ENCODE results near the gene PSMG4. TPM values are rescaled to one million over a fixed set of nuclear protein-coding genes. Genes with fewer than 3 reads are reported as not detected.
A peak's percentile ranks its signal among the peaks of the same experiment; 100 is the strongest.

PSMG4 gene
- total RNA-seq (10 to 100 TPM; 12.0 to 24.3 TPM), polyA plus RNA-seq (10 to 100 TPM; 27.7 to 38.2 TPM)
- long read RNA-seq, donor 1, partial matches to known transcripts: 0 of 9 reads
- long read RNA-seq, donor 1, other reads (novel, unspliced or antisense): 9 of 9 reads
- long read RNA-seq, donor 2, partial matches to known transcripts: 0 of 7 reads
- long read RNA-seq, donor 2, other reads (novel, unspliced or antisense): 5 of 7 reads

GRCh38 chr6:3258720-3259490 is at the start of gene PSMG4:
PSMG4 (plus strand) TSS chr6:3258947; CDS start chr6:3259023, 76 bp downstream.
- 0 to 1% methylated on average over 49 to 80 of the region's 80 CpGs for WGBS, 2 donors
- no peaks in the 10 kb centered on the region for H3K4me1 ChIP-seq (ENCODE audit: control insufficient read depth in 1 of 2, insufficient read depth in 2 of 2, low read length in 2 of 2)
- no peaks in the 10 kb centered on the region for H3K9me3 ChIP-seq (ENCODE audit: control insufficient read depth, low read length)
- H3K27ac ChIP-seq (ENCODE audit: low read depth in 1 of 2, low read length in 2 of 2): peak within 1 kb of the TSS in 1 of 2 donors; percentile 8
- intact Hi-C loops (cut with DNase I): no loop called here
- H3K27me3 ChIP-seq (ENCODE audit: control insufficient read depth in 1 of 2, insufficient read depth in 2 of 2, low read length in 1 of 2): no peaks in the 10 kb centered on the region
- ATAC-seq (ENCODE audit: low FRiP score) (peak; percentile 98), DNase-seq (peak; percentile 96 to 100)
- peak within 1 kb of the TSS; percentile 65 to 95 for H3K4me3 ChIP-seq (ENCODE audit: low read length in 2 of 2)
- H3K36me3 ChIP-seq (ENCODE audit: control insufficient read depth in 1 of 2, insufficient read depth in 2 of 2, low read length in 1 of 2): no peaks in the 10 kb centered on the region

- peaks cover 0 to 2% of the 10 kb centered on the region in 2 donors for H3K4me1 ChIP-seq (ENCODE audit: control insufficient read depth in 1 of 2, insufficient read depth in 2 of 2, low read length in 2 of 2)
- 36 to 45% methylated on average over 17 of the region's 17 CpGs for WGBS, 2 donors
- no peaks in the 10 kb centered on the region for H3K36me3 ChIP-seq (ENCODE audit: control insufficient read depth in 1 of 2, insufficient read depth in 2 of 2, low read length in 1 of 2)
- DNase-seq: peak in 1 of 2 donors; percentile 76
- H3K9me3 ChIP-seq (ENCODE audit: control insufficient read depth, low read length): peaks cover 2% of the 10 kb centered on the region
- H3K27me3 ChIP-seq (ENCODE audit: control insufficient read depth in 1 of 2, insufficient read depth in 2 of 2, low read length in 1 of 2): no peaks in the 10 kb centered on the region
- H3K4me3 ChIP-seq (ENCODE audit: low read length in 2 of 2): no peak overlapping the region
- intact Hi-C loops (cut with DNase I): loop anchor here (2.0 to 5.0 kb wide), 3 partner anchors 42 to 53 kb away; partner anchors contain the start of gene TUBB2A (in 1 of the 2)
- peak; percentile 66 for ATAC-seq (ENCODE audit: low FRiP score)
- no peak overlapping the region for H3K27ac ChIP-seq (ENCODE audit: low read depth in 1 of 2, low read length in 2 of 2)
Observed at GRCh38 chr6:3209114-3210023, 49.4 kb upstream of the PSMG4 start.

GRCh38 chr6:3210024-3210610 is 48.6 kb upstream of the PSMG4 start:
- no peak for DNase-seq
- Histone ChIP-seq H3K27me3 (ENCODE audit: control insufficient read depth in 1 of 2, insufficient read depth in 2 of 2, low read length in 1 of 2) (no peaks in the 10 kb centered on the region), H3K9me3 (ENCODE audit: control insufficient read depth, low read length) (no peaks in the 10 kb centered on the region), H3K4me1 (ENCODE audit: control insufficient read depth in 1 of 2, insufficient read depth in 2 of 2, low read length in 2 of 2) (peaks cover 0 to 2% of the 10 kb centered on the region in 2 donors), H3K27ac (ENCODE audit: low read depth in 1 of 2, low read length in 2 of 2) (no peak overlapping the region), H3K4me3 (ENCODE audit: low read length in 2 of 2) (no peak overlapping the region), H3K36me3 (ENCODE audit: control insufficient read depth in 1 of 2, insufficient read depth in 2 of 2, low read length in 1 of 2) (no peaks in the 10 kb centered on the region)
- intact Hi-C loops (cut with DNase I): no loop called here
- WGBS, 2 donors: 72 to 82% methylated on average over 9 of the region's 9 CpGs
- no peak for ATAC-seq (ENCODE audit: low FRiP score)

GRCh38 chr6:3211681-3212080 is 47.1 kb upstream of the PSMG4 start:
- Histone ChIP-seq H3K27me3 (ENCODE audit: control insufficient read depth in 1 of 2, insufficient read depth in 2 of 2, low read length in 1 of 2) (no peaks in the 10 kb centered on the region), H3K36me3 (ENCODE audit: control insufficient read depth in 1 of 2, insufficient read depth in 2 of 2, low read length in 1 of 2) (no peaks in the 10 kb centered on the region), H3K4me1 (ENCODE audit: control insufficient read depth in 1 of 2, insufficient read depth in 2 of 2, low read length in 2 of 2) (peaks cover 0 to 2% of the 10 kb centered on the region in 2 donors), H3K9me3 (ENCODE audit: control insufficient read depth, low read length) (no peaks in the 10 kb centered on the region), H3K27ac (ENCODE audit: low read depth in 1 of 2, low read length in 2 of 2) (peak overlapping the region; percentile 16 to 45), H3K4me3 (ENCODE audit: low read length in 2 of 2) (no peak overlapping the region)
- intact Hi-C loops (cut with DNase I): no loop called here
- DNase-seq (peak; percentile 76 to 86), ATAC-seq (ENCODE audit: low FRiP score) (peak; percentile 52)
- 4 to 5% methylated on average over 5 of the region's 5 CpGs for WGBS, 2 donors

GRCh38 chr6:3212261-3212660 is 46.5 kb upstream of the PSMG4 start:
- Histone ChIP-seq H3K9me3 (ENCODE audit: control insufficient read depth, low read length) (no peaks in the 10 kb centered on the region), H3K27ac (ENCODE audit: low read depth in 1 of 2, low read length in 2 of 2) (peak overlapping the region in 1 of 2 donors; percentile 43), H3K4me3 (ENCODE audit: low read length in 2 of 2) (no peak overlapping the region), H3K36me3 (ENCODE audit: control insufficient read depth in 1 of 2, insufficient read depth in 2 of 2, low read length in 1 of 2) (no peaks in the 10 kb centered on the region), H3K4me1 (ENCODE audit: control insufficient read depth in 1 of 2, insufficient read depth in 2 of 2, low read length in 2 of 2) (peaks cover 0 to 2% of the 10 kb centered on the region in 2 donors), H3K27me3 (ENCODE audit: control insufficient read depth in 1 of 2, insufficient read depth in 2 of 2, low read length in 1 of 2) (no peaks in the 10 kb centered on the region)
- DNase-seq: no peak
- WGBS, 2 donors: 87 to 91% methylated on average over 6 of the region's 6 CpGs
- no peak for ATAC-seq (ENCODE audit: low FRiP score)
- intact Hi-C loops (cut with DNase I): no loop called here

- ATAC-seq (ENCODE audit: low FRiP score) (no peak), DNase-seq (no peak)
- Histone ChIP-seq H3K27ac (ENCODE audit: low read depth in 1 of 2, low read length in 2 of 2) (no peak overlapping the region), H3K9me3 (ENCODE audit: control insufficient read depth, low read length) (no peaks in the 10 kb centered on the region), H3K4me1 (ENCODE audit: control insufficient read depth in 1 of 2, insufficient read depth in 2 of 2, low read length in 2 of 2) (peaks cover 0 to 2% of the 10 kb centered on the region in 2 donors), H3K27me3 (ENCODE audit: control insufficient read depth in 1 of 2, insufficient read depth in 2 of 2, low read length in 1 of 2) (no peaks in the 10 kb centered on the region), H3K36me3 (ENCODE audit: control insufficient read depth in 1 of 2, insufficient read depth in 2 of 2, low read length in 1 of 2) (no peaks in the 10 kb centered on the region), H3K4me3 (ENCODE audit: low read length in 2 of 2) (no peak overlapping the region)
- WGBS, 2 donors: 93 to 95% methylated on average over 2 of the region's 2 CpGs
- intact Hi-C loops (cut with DNase I): no loop called here
Observed at GRCh38 chr6:3213334-3213695, 45.4 kb upstream of the PSMG4 start.

GRCh38 chr6:3214898-3215297 is 43.8 kb upstream of the PSMG4 start:
- 2 to 5% methylated on average over 3 of the region's 3 CpGs for WGBS, 2 donors
- intact Hi-C loops (cut with DNase I): no loop called here

GRCh38 chr6:3217286-3217685 is 41.5 kb upstream of the PSMG4 start:
- Histone ChIP-seq H3K27me3 (ENCODE audit: control insufficient read depth in 1 of 2, insufficient read depth in 2 of 2, low read length in 1 of 2) (no peaks in the 10 kb centered on the region), H3K27ac (ENCODE audit: low read depth in 1 of 2, low read length in 2 of 2) (no peak overlapping the region), H3K36me3 (ENCODE audit: control insufficient read depth in 1 of 2, insufficient read depth in 2 of 2, low read length in 1 of 2) (no peaks in the 10 kb centered on the region), H3K4me3 (ENCODE audit: low read length in 2 of 2) (no peak overlapping the region), H3K9me3 (ENCODE audit: control insufficient read depth, low read length) (no peaks in the 10 kb centered on the region), H3K4me1 (ENCODE audit: control insufficient read depth in 1 of 2, insufficient read depth in 2 of 2, low read length in 2 of 2) (no peaks in the 10 kb centered on the region)
- WGBS, 2 donors: 95 to 96% methylated on average over 2 of the region's 2 CpGs
- no peak for DNase-seq
- intact Hi-C loops (cut with DNase I): no loop called here
- ATAC-seq (ENCODE audit: low FRiP score): no peak

More at GRCh38 chr6:3214898-3215297, 43.8 kb upstream of the PSMG4 start:
- Histone ChIP-seq H3K36me3 (ENCODE audit: control insufficient read depth in 1 of 2, insufficient read depth in 2 of 2, low read length in 1 of 2) (no peaks in the 10 kb centered on the region), H3K4me1 (ENCODE audit: control insufficient read depth in 1 of 2, insufficient read depth in 2 of 2, low read length in 2 of 2) (no peaks in the 10 kb centered on the region), H3K9me3 (ENCODE audit: control insufficient read depth, low read length) (no peaks in the 10 kb centered on the region), H3K27ac (ENCODE audit: low read depth in 1 of 2, low read length in 2 of 2) (no peak overlapping the region), H3K4me3 (ENCODE audit: low read length in 2 of 2) (no peak overlapping the region), H3K27me3 (ENCODE audit: control insufficient read depth in 1 of 2, insufficient read depth in 2 of 2, low read length in 1 of 2) (no peaks in the 10 kb centered on the region)
- ATAC-seq (ENCODE audit: low FRiP score): no peak
- no peak for DNase-seq

All from aorta (tissue), 5 donors.